GM12875 (cell line): ENCODE measurements around the gene MDFIC2.

Source experiments
- H3K4me3 ChIP-seq: one replicate; pipeline ENCODE4 v1.5.1; 2011; ENCODE audit warnings: low read depth, low read length, control low read depth
- CTCF ChIP-seq: IDR thresholded peaks from 2 replicates; pipeline ENCODE4 v1.5.1; 2011; ENCODE audit warnings: low read depth, mild to moderate bottlenecking, control low read depth, inconsistent platforms, low read length, moderate library complexity, borderline replicate concordance; ENCODE audit not compliant: insufficient read depth

The MDFIC2 gene

DNA sequence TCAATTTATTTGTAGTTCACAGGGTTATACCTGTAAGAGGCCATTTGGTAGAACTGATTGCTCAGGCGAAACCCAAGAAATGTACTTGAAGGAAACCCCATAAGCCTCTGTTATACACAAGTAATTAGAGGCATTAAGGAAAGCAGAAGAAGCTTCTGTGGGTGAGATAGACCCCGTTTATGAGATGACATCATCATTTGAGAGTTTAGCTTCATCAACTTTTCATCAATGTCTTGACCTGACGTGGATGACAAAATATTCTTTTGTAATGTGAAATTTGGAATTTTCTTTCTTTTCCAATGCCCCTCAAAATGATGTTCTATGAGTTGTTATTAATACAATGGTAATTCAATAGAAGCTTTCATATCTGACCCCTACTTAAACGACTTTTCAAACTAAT lies 136.2 kb downstream of the MDFIC2 start:
- no peak for TF ChIP-seq CTCF

GRCh38 chr3:70156808-70157207 lies 155.6 kb downstream of the MDFIC2 start:
- H3K4me3 ChIP-seq = no peak overlapping the region
- TF ChIP-seq CTCF = no peak

More for the DNA sequence above, 136.2 kb downstream of the MDFIC2 start:
- H3K4me3 ChIP-seq = no peak overlapping the region

GRCh38 chr3:70150599-70150998 lies 161.8 kb downstream of the MDFIC2 start:
- no peak overlapping the region for H3K4me3 ChIP-seq
- no peak for TF ChIP-seq CTCF

- TF ChIP-seq CTCF = no peak
- no peak overlapping the region for H3K4me3 ChIP-seq
Measured at GRCh38 chr3:70149714-70150400, 162.6 kb downstream of the MDFIC2 start.
